GM23338 (cell line): Measurements from ENCODE around the gene EP400. TPM values are rescaled to one million over a fixed set of nuclear protein-coding genes. Genes with fewer than 3 reads are reported as not detected.

Source experiments
- ATAC-seq: fragments of 200-7000 bp; cut with Tn5 transposase; 3 replicates; pipeline ENCODE4 v1.9.1; 2020
- DNase-seq: peaks from one replicate; pipeline ENCODE4 v3.0.0-alpha.2; 2015; ENCODE audit warnings: low spot score
- H2AFZ ChIP-seq: fragments of 200-600 bp; sonication (generic); 2 replicates; pipeline ENCODE4 v1.8.0; 2016; ENCODE audit warnings: antibody characterized with exemption, mild to moderate bottlenecking, moderate library complexity
- H3F3A ChIP-seq: fragments of 200-600 bp; sonication (generic); replicated peaks from 2 replicates; pipeline ENCODE4 v1.8.0; 2017; ENCODE audit warnings: antibody characterized with exemption, mixed run types, low read depth
- H3K27ac ChIP-seq: fragments of 200-600 bp; sonication (generic); 2 replicates; pipeline ENCODE4 v1.6.1; 2016; ENCODE audit warnings: low read depth
- H3K27me3 ChIP-seq: fragments of 200-600 bp; sonication (generic); 2 replicates; pipeline ENCODE4 v1.8.0; 2016; ENCODE audit warnings: mild to moderate bottlenecking, mixed run types, moderate library complexity; ENCODE audit not compliant: insufficient read depth
- H3K36me3 ChIP-seq: fragments of 200-600 bp; sonication (generic); 2 replicates; pipeline ENCODE4 v1.8.0; 2016; ENCODE audit warnings: mild to moderate bottlenecking; ENCODE audit not compliant: insufficient read depth
- H3K4me1 ChIP-seq: fragments of 200-600 bp; sonication (generic); 2 replicates; pipeline ENCODE4 v1.8.0; 2016; ENCODE audit warnings: mild to moderate bottlenecking, moderate library complexity; ENCODE audit not compliant: insufficient read depth
- H3K4me2 ChIP-seq: fragments of 200-600 bp; sonication (generic); 2 replicates; pipeline ENCODE4 v1.7.1; 2017; ENCODE audit warnings: mixed run types
- H3K4me3 ChIP-seq: fragments of 200-600 bp; sonication (generic); 2 replicates; pipeline ENCODE4 v1.6.1; 2016; ENCODE audit warnings: mixed run types
- H3K79me2 ChIP-seq: fragments of 200-600 bp; sonication (generic); replicated peaks from 2 replicates; pipeline ENCODE4 v1.8.0; 2017; ENCODE audit warnings: mild to moderate bottlenecking; ENCODE audit not compliant: insufficient read depth
- H3K9me2 ChIP-seq: fragments of 200-600 bp; sonication (generic); 2 replicates; pipeline ENCODE4 v1.8.0; 2017; ENCODE audit not compliant: insufficient read depth
- H4K20me1 ChIP-seq: fragments of 200-600 bp; sonication (generic); replicated peaks from 2 replicates; pipeline ENCODE4 v1.8.0; 2017; ENCODE audit warnings: mild to moderate bottlenecking; ENCODE audit not compliant: insufficient read depth
- H3K27ac Mint-ChIP-seq: 2 replicates; pipeline ENCODE4 v1.8.0; 2020; ENCODE audit warnings: inconsistent platforms, mild to moderate bottlenecking, moderate library complexity, mixed read lengths
- H3K27me3 Mint-ChIP-seq: 3 replicates; pipeline ENCODE4 v1.8.0; 2022; ENCODE audit warnings: low read depth, mild to moderate bottlenecking, moderate library complexity, mixed read lengths, inconsistent platforms; ENCODE audit not compliant: insufficient read depth, poor library complexity
- H3K36me3 Mint-ChIP-seq: 3 replicates; pipeline ENCODE4 v1.8.0; 2021; ENCODE audit warnings: low read depth, mild to moderate bottlenecking, inconsistent platforms, moderate library complexity, mixed read lengths
- H3K4me1 Mint-ChIP-seq: 3 replicates; pipeline ENCODE4 v1.8.0; 2020; ENCODE audit warnings: mild to moderate bottlenecking, inconsistent platforms, mixed read lengths
- H3K4me3 Mint-ChIP-seq: 3 replicates; pipeline ENCODE4 v1.8.0; 2021; ENCODE audit warnings: moderate library complexity, mild to moderate bottlenecking, inconsistent platforms, mixed read lengths
- H3K9me3 Mint-ChIP-seq: 3 replicates; pipeline ENCODE4 v1.8.0; 2020; ENCODE audit warnings: moderate library complexity, mild to moderate bottlenecking, inconsistent platforms, mixed read lengths
- CREB1 ChIP-seq: fragments of 250-450 bp; sonication (Bioruptor Pico); IDR thresholded peaks from 2 replicates; pipeline ENCODE4 v1.5.0; 2020; ENCODE audit warnings: low read depth, mild to moderate bottlenecking, moderate library complexity
- CTCF ChIP-seq, 2 experiments: fragments of 200-600 bp in 1 of 2; sonication (generic) in 1 of 2; conservative IDR thresholded peaks; 2 replicates each; pipeline versions ENCODE4 v1.5.1 to v1.6.1; 2016 to 2017; ENCODE audit warnings: antibody characterized with exemption in 2 of 2, low read depth in 2 of 2, mild to moderate bottlenecking in 2 of 2, moderate library complexity in 1 of 2
- EZH2 ChIP-seq: fragments of 200-600 bp; sonication (generic); IDR thresholded peaks from one replicate; pipeline ENCODE4 v1.8.0; 2017; ENCODE audit warnings: antibody characterized with exemption, mild to moderate bottlenecking, low read depth; ENCODE audit not compliant: unreplicated experiment
- EZH2phosphoT487 ChIP-seq: fragments of 200-600 bp; sonication (generic); IDR thresholded peaks from one replicate; pipeline ENCODE4 v1.8.1; 2018; ENCODE audit warnings: antibody characterized with exemption; ENCODE audit not compliant: unreplicated experiment
- JUNB ChIP-seq: IDR thresholded peaks from one replicate; pipeline ENCODE4 v1.6.1; 2016; ENCODE audit warnings: antibody characterized with exemption; ENCODE audit not compliant: unreplicated experiment
- NANOG ChIP-seq: IDR thresholded peaks from 2 replicates; pipeline ENCODE4 v1.6.1; 2016; ENCODE audit warnings: antibody characterized with exemption, borderline replicate concordance
- POLR2AphosphoS5 ChIP-seq: IDR thresholded peaks from 2 replicates; pipeline ENCODE4 v1.6.1; 2016; ENCODE audit warnings: antibody characterized with exemption, low read depth
- STAT1 ChIP-seq: IDR thresholded peaks from one replicate; pipeline ENCODE4 v1.6.1; 2016; ENCODE audit warnings: antibody characterized with exemption; ENCODE audit not compliant: unreplicated experiment
- ZNF114 ChIP-seq: fragments of 250-450 bp; sonication (Bioruptor Pico); IDR thresholded peaks from 2 replicates; pipeline ENCODE4 v1.5.0; 2020; ENCODE audit warnings: mild to moderate bottlenecking, moderate library complexity
- ZNF331 ChIP-seq: fragments of 250-450 bp; sonication (Bioruptor Pico); IDR thresholded peaks from 2 replicates; pipeline ENCODE4 v1.5.0; 2020; ENCODE audit warnings: low read depth, mild to moderate bottlenecking, moderate library complexity
- ZNF462 ChIP-seq: fragments of 250-450 bp; sonication (Bioruptor Pico); IDR thresholded peaks from 2 replicates; pipeline ENCODE4 v1.5.0; 2020; ENCODE audit warnings: mild to moderate bottlenecking, moderate library complexity
- polyA plus RNA-seq: library from polyadenylated mRNA; unstranded; fragments of >200 nt; fragmentation: Nextera tagmentation; extraction: Ambion mirVana; gene quantifications from 2 replicates; pipeline ENCODE4 v1.2.1, GENCODE V29; 2016
- total RNA-seq: library from RNA; depleted of rRNA; stranded (reverse); fragments of >200 nt; shearing (Covaris generic); gene quantifications from 2 replicates; pipeline ENCODE4 v1.2.3, GENCODE V29; 2014
- TF ChIP-seq, protein P1 (sequence below): IDR thresholded peaks from one replicate; pipeline ENCODE4 v1.6.1; 2018; ENCODE audit warnings: antibody characterized with exemption; ENCODE audit not compliant: unreplicated experiment
- TF ChIP-seq, protein P2 (sequence below): IDR thresholded peaks from 2 replicates; pipeline ENCODE4 v1.6.1; 2016; ENCODE audit warnings: antibody characterized with exemption

EP400 gene
- total and polyA plus RNA-seq, 2 experiments from 2014 or later: 26.3 to 57.2 TPM

DNA sequence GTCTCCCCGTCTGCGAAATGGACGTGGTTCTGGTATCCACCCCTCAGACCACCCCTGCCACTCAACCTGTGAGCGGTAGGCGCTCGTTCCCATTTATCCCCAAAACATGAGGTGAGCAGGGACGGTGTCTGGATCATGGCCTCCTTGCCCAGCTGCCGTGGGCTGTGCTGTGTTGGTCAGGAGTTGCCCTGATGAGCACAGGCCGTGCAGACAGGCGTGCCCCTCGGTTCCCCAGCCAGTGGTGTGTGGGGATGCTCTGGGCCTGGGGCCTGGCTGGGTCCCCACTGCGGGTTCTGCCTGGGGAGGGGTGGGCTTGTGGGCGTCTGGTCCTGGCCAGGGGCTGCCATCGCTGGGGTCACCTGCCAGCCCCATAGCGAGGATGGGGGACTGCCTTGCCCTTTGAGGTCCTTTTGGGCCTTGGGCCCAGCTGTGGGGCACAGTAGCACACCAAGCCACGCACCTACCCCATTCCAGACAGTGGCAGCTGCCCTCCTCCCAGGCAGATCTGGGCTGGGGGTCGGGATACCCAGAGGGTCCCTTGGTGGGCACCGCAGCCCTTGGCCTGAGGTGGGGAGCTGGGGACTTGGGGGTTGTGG, 31.9 kb upstream of the EP400 start:
- H3K4me3 Mint-ChIP-seq: no peak overlapping the region
- peaks cover 5% of the 10 kb centered on the region for H3K27me3 Mint-ChIP-seq
- no peaks in the 10 kb centered on the region for H3K9me3 Mint-ChIP-seq
- H3K36me3 Mint-ChIP-seq: peaks cover 23% of the 10 kb centered on the region; the same call in 2 of the 3 replicates
- Histone ChIP-seq H3K4me2 (no peak overlapping the region), H3K4me1 (no peaks in the 10 kb centered on the region), H3K9me2 (no peaks in the 10 kb centered on the region), H3K4me3 (no peak overlapping the region), H3F3A (0 out of 2 replicates have a peak, but pooled peaks cover 4% of the 10 kb centered on the region), H3K79me2 (no peaks in the 10 kb centered on the region), H3K27me3 (no peaks in the 10 kb centered on the region), H2AFZ (no peak overlapping the region), H4K20me1 (0 out of 2 replicates have a peak, but pooled peaks cover 6% of the 10 kb centered on the region), H3K27ac (no peak overlapping the region), H3K36me3 (no peaks in the 10 kb centered on the region)
- DNase-seq: no peak
- no peaks in the 10 kb centered on the region; the same call in 2 of the 3 replicates for H3K4me1 Mint-ChIP-seq
- no peak overlapping the region for H3K27ac Mint-ChIP-seq
- no peak for ATAC-seq
- TF ChIP-seq EZH2phosphoT487 (no peak), POLR2AphosphoS5 (no peak), ZNF462 (CRISPR knock-in tag) (no peak), STAT1 (no peak), ZNF114 (CRISPR knock-in tag) (no peak), NANOG (no peak), EZH2 (no peak), CTCF (conservative IDR thresholded peaks at IDR 0.05; ENCODE audit: low read depth in 2 of 2) (no peak), ZNF331 (CRISPR knock-in tag) (no peak), JUNB (no peak), CREB1 (no peak)
- TF ChIP-seq, protein P1, sequence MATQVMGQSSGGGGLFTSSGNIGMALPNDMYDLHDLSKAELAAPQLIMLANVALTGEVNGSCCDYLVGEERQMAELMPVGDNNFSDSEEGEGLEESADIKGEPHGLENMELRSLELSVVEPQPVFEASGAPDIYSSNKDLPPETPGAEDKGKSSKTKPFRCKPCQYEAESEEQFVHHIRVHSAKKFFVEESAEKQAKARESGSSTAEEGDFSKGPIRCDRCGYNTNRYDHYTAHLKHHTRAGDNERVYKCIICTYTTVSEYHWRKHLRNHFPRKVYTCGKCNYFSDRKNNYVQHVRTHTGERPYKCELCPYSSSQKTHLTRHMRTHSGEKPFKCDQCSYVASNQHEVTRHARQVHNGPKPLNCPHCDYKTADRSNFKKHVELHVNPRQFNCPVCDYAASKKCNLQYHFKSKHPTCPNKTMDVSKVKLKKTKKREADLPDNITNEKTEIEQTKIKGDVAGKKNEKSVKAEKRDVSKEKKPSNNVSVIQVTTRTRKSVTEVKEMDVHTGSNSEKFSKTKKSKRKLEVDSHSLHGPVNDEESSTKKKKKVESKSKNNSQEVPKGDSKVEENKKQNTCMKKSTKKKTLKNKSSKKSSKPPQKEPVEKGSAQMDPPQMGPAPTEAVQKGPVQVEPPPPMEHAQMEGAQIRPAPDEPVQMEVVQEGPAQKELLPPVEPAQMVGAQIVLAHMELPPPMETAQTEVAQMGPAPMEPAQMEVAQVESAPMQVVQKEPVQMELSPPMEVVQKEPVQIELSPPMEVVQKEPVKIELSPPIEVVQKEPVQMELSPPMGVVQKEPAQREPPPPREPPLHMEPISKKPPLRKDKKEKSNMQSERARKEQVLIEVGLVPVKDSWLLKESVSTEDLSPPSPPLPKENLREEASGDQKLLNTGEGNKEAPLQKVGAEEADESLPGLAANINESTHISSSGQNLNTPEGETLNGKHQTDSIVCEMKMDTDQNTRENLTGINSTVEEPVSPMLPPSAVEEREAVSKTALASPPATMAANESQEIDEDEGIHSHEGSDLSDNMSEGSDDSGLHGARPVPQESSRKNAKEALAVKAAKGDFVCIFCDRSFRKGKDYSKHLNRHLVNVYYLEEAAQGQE: no peak
- TF ChIP-seq, protein P2, sequence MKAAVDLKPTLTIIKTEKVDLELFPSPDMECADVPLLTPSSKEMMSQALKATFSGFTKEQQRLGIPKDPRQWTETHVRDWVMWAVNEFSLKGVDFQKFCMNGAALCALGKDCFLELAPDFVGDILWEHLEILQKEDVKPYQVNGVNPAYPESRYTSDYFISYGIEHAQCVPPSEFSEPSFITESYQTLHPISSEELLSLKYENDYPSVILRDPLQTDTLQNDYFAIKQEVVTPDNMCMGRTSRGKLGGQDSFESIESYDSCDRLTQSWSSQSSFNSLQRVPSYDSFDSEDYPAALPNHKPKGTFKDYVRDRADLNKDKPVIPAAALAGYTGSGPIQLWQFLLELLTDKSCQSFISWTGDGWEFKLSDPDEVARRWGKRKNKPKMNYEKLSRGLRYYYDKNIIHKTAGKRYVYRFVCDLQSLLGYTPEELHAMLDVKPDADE: no peak
